Measurements from ENCODE around the gene PCDHGC3. TPM values are rescaled to one million over a fixed set of nuclear protein-coding genes. Genes with fewer than 3 reads are reported as not detected.

Gene PCDHGC3
- total RNA-seq, 3 donors from 2014 or later (not counting 1 experiment from before 2014, with no cell fraction given): 0.68 to 1.5 (median 0.75) TPM

DNA sequence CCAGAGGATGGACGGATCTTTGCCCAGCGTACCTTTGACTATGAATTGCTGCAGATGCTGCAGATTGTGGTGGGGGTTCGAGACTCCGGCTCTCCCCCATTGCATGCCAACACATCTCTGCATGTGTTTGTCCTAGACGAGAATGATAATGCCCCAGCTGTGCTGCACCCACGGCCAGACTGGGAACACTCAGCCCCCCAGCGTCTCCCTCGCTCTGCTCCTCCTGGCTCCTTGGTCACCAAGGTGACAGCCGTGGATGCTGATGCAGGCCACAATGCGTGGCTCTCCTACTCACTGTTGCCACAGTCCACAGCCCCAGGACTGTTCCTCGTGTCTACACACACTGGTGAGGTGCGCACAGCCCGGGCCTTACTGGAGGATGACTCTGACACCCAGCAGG, 15.0 kb downstream of the PCDHGC3 start:
- Mint-ChIP-seq H3K36me3 (no peaks in the 10 kb centered on the region), H3K27ac (no peak overlapping the region), H3K4me3 (no peak overlapping the region), H3K9me3 (no peaks in the 10 kb centered on the region), H3K4me1 (peaks cover 10 to 18% of the 10 kb centered on the region in 2 donors), H3K27me3 (ENCODE audit: low read depth in 2 of 2) (peaks cover 50 to 58% of the 10 kb centered on the region in 2 donors)
- Histone ChIP-seq H3K4me1 (ENCODE audit: control insufficient read depth, insufficient read depth, low read length) (peaks cover 17% of the 10 kb centered on the region), H3K27me3 (ENCODE audit: control insufficient read depth, insufficient read depth, low read length) (peaks cover 32% of the 10 kb centered on the region), H3K27ac (ENCODE audit: low read length) (no peak overlapping the region), H3K36me3 (ENCODE audit: control insufficient read depth, insufficient read depth, low read length) (no peaks in the 10 kb centered on the region), H3K4me3 (ENCODE audit: low read length) (no peak overlapping the region), H3K9me3 (ENCODE audit: control insufficient read depth, insufficient read depth, low read length) (no peaks in the 10 kb centered on the region)
- intact Hi-C loops (cut with micrococcal nuclease): no loop called here
- ATAC-seq (no peak), DNase-seq (no peak)
- TF ChIP-seq, protein P1, sequence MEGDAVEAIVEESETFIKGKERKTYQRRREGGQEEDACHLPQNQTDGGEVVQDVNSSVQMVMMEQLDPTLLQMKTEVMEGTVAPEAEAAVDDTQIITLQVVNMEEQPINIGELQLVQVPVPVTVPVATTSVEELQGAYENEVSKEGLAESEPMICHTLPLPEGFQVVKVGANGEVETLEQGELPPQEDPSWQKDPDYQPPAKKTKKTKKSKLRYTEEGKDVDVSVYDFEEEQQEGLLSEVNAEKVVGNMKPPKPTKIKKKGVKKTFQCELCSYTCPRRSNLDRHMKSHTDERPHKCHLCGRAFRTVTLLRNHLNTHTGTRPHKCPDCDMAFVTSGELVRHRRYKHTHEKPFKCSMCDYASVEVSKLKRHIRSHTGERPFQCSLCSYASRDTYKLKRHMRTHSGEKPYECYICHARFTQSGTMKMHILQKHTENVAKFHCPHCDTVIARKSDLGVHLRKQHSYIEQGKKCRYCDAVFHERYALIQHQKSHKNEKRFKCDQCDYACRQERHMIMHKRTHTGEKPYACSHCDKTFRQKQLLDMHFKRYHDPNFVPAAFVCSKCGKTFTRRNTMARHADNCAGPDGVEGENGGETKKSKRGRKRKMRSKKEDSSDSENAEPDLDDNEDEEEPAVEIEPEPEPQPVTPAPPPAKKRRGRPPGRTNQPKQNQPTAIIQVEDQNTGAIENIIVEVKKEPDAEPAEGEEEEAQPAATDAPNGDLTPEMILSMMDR (IDR thresholded peaks at IDR 0.05): no peak
- WGBS (ENCODE audit: insufficient coverage): 87% methylated on average over 13 of the region's 13 CpGs

- Histone ChIP-seq H3K4me1 (ENCODE audit: control insufficient read depth, insufficient read depth, low read length) (peaks cover 17% of the 10 kb centered on the region), H3K27ac (ENCODE audit: low read length) (no peak overlapping the region), H3K27me3 (ENCODE audit: control insufficient read depth, insufficient read depth, low read length) (peaks cover 32% of the 10 kb centered on the region), H3K9me3 (ENCODE audit: control insufficient read depth, insufficient read depth, low read length) (no peaks in the 10 kb centered on the region), H3K4me3 (ENCODE audit: low read length) (no peak overlapping the region), H3K36me3 (ENCODE audit: control insufficient read depth, insufficient read depth, low read length) (no peaks in the 10 kb centered on the region)
- H3K36me3 Mint-ChIP-seq: no peaks in the 10 kb centered on the region
- WGBS (ENCODE audit: insufficient coverage): 5% methylated on average over 61 of the region's 66 CpGs
- no peak for ATAC-seq
- TF ChIP-seq, protein P1 (IDR thresholded peaks at IDR 0.05): no peak
- intact Hi-C loops (cut with micrococcal nuclease): no loop called here
- no peak for DNase-seq
- H3K9me3 Mint-ChIP-seq: no peaks in the 10 kb centered on the region
- peak overlapping the region; percentile 93 for H3K4me3 Mint-ChIP-seq
- H3K27ac Mint-ChIP-seq: no peak overlapping the region
- peaks cover 48 to 56% of the 10 kb centered on the region in 2 donors for H3K27me3 Mint-ChIP-seq (ENCODE audit: low read depth in 2 of 2)
- peaks cover 10 to 18% of the 10 kb centered on the region in 2 donors for H3K4me1 Mint-ChIP-seq
Observed at GRCh38 chr5:141491323-141492167, 15.8 kb downstream of the PCDHGC3 start.

- H3K4me3 ChIP-seq (ENCODE audit: low read length): no peak overlapping the region
- Mint-ChIP-seq H3K4me3 (peak overlapping the region; percentile 93), H3K27ac (no peak overlapping the region), H3K9me3 (no peaks in the 10 kb centered on the region), H3K36me3 (no peaks in the 10 kb centered on the region), H3K4me1 (peaks cover 10 to 18% of the 10 kb centered on the region in 2 donors), H3K27me3 (ENCODE audit: low read depth in 2 of 2) (peaks cover 41 to 48% of the 10 kb centered on the region in 2 donors)
- peak in 1 of 2 donors; percentile 31 for DNase-seq
- H3K9me3 ChIP-seq (ENCODE audit: control insufficient read depth, insufficient read depth, low read length): no peaks in the 10 kb centered on the region
- peaks cover 28% of the 10 kb centered on the region for H3K27me3 ChIP-seq (ENCODE audit: control insufficient read depth, insufficient read depth, low read length)
- no peak overlapping the region for H3K27ac ChIP-seq (ENCODE audit: low read length)
- intact Hi-C loops (cut with micrococcal nuclease): no loop called here
- peaks cover 17% of the 10 kb centered on the region for H3K4me1 ChIP-seq (ENCODE audit: control insufficient read depth, insufficient read depth, low read length)
- no peaks in the 10 kb centered on the region for H3K36me3 ChIP-seq (ENCODE audit: control insufficient read depth, insufficient read depth, low read length)
- 6% methylated on average over 68 of the region's 68 CpGs for WGBS (ENCODE audit: insufficient coverage)
- TF ChIP-seq, protein P1 (IDR thresholded peaks at IDR 0.05): no peak
- ATAC-seq: peak; percentile 41 to 84 (median 73)
Observed at GRCh38 chr5:141492168-141492885, 16.6 kb downstream of the PCDHGC3 start.
